Measurements from ENCODE around the gene GNAI3.
A peak's percentile ranks its signal among the peaks of the same experiment; 100 is the strongest.

GNAI3 gene

GRCh38 chr1:109548321-109549267 is at the start of gene GNAI3:
Gene GNAI3 (plus strand): TSS chr1:109548615. CDS start chr1:109548721, 106 bp downstream.
- peak; percentile 95 for DNase-seq

- DNase-seq: no peak
Measured at GRCh38 chr1:109499081-109499480, 49.3 kb upstream of the GNAI3 start.

GRCh38 chr1:109499661-109500536 is 48.5 kb upstream of the GNAI3 start:
- peak; percentile 68 for DNase-seq

GRCh38 chr1:109500941-109501381 is 47.5 kb upstream of the GNAI3 start:
- DNase-seq: no peak

GRCh38 chr1:109501644-109502363 is 46.6 kb upstream of the GNAI3 start:
- no peak for DNase-seq

- DNase-seq: no peak
Measured at GRCh38 chr1:109502364-109502851, 46.0 kb upstream of the GNAI3 start.

GRCh38 chr1:109503935-109504334 is 44.5 kb upstream of the GNAI3 start:
- DNase-seq: no peak

GRCh38 chr1:109504974-109505373 is 43.4 kb upstream of the GNAI3 start:
- DNase-seq: no peak

GRCh38 chr1:109508001-109508872 is 40.2 kb upstream of the GNAI3 start:
- DNase-seq: no peak

GRCh38 chr1:109508873-109509175 is 39.6 kb upstream of the GNAI3 start:
- DNase-seq: no peak

- no peak for DNase-seq
Measured at GRCh38 chr1:109509176-109510134, 39.0 kb upstream of the GNAI3 start, which contains the start of gene AMIGO1. Gene AMIGO1 (minus strand): TSS chr1:109509727. CDS start chr1:109508912, 815 bp downstream.

GRCh38 chr1:109513110-109513710 is 35.2 kb upstream of the GNAI3 start:
- no peak for DNase-seq

- no peak for DNase-seq
Measured at GRCh38 chr1:109514846-109515245, 33.6 kb upstream of the GNAI3 start.

- no peak for DNase-seq
Measured at GRCh38 chr1:109516872-109517271, 31.5 kb upstream of the GNAI3 start.

GRCh38 chr1:109517337-109517736 is 31.1 kb upstream of the GNAI3 start:
- no peak for DNase-seq

- no peak for DNase-seq
Measured at GRCh38 chr1:109521002-109521951, 27.1 kb upstream of the GNAI3 start.

- DNase-seq: no peak
Measured at GRCh38 chr1:109522026-109522425, 26.4 kb upstream of the GNAI3 start.

GRCh38 chr1:109523706-109524105 is 24.7 kb upstream of the GNAI3 start:
- DNase-seq: no peak

Data from NCI-H1694 (cell line).